CD4-positive, CD25-positive, alpha-beta regulatory T cell (primary cell): Measurements from ENCODE around the gene ATP5F1B. TPM values are rescaled to one million over a fixed set of nuclear protein-coding genes. Genes with fewer than 3 reads are reported as not detected.
"Not testable (repeated sequence)": the region's sequence is repeated elsewhere in the genome, so short reads cannot be mapped to it uniquely, and the experiment has no call there.

Experiments
- ATAC-seq, 2 donors: fragments of 150-1000 bp; cut with Tn5 transposase; one replicate each; pipeline ENCODE4 v1.10.0; 2021; ENCODE audit warnings: low read depth in 2 of 2, moderate number of reproducible peaks in 2 of 2, moderate library complexity in 1 of 2
- DNase-seq, 3 donors: peaks; one replicate each; pipeline versions ENCODE4 v3.0.0 to v3.0.0-alpha.2; 2012 to 2022; ENCODE audit warnings: mixed read lengths in 1 of 3
- H3K27ac ChIP-seq: one replicate; pipeline ENCODE4 v1.7.0; 2013; ENCODE audit warnings: mild to moderate bottlenecking, low read length; ENCODE audit not compliant: insufficient read depth, poor library complexity, severe bottlenecking
- H3K27me3 ChIP-seq: one replicate; pipeline ENCODE4 v1.7.0; 2013; ENCODE audit warnings: low read length; ENCODE audit not compliant: control insufficient read depth, insufficient read depth
- H3K36me3 ChIP-seq: one replicate; pipeline ENCODE4 v1.7.0; 2013; ENCODE audit warnings: mild to moderate bottlenecking, low read length, moderate library complexity; ENCODE audit not compliant: control insufficient read depth, insufficient read depth
- H3K4me1 ChIP-seq: 2 replicates; pipeline ENCODE4 v1.7.0; 2013; ENCODE audit warnings: mild to moderate bottlenecking, low read length; ENCODE audit not compliant: insufficient read depth, control insufficient read depth, poor library complexity, severe bottlenecking
- H3K4me3 ChIP-seq: one replicate; pipeline ENCODE4 v1.7.0; 2013; ENCODE audit warnings: low read depth, mild to moderate bottlenecking, low read length, moderate library complexity
- H3K9me3 ChIP-seq, 2 experiments: 1 replicate in 1 of 2; 2 replicates in 1 of 2; pipeline ENCODE4 v1.7.0; 2013; ENCODE audit warnings: low read length in 2 of 2, mild to moderate bottlenecking in 1 of 2, moderate library complexity in 1 of 2; ENCODE audit not compliant: control insufficient read depth in 2 of 2
- H3K27ac Mint-ChIP-seq, 3 donors: one replicate each; pipeline ENCODE4 v1.8.0; 2020 to 2022; ENCODE audit warnings: mild to moderate bottlenecking in 3 of 3, mixed read lengths in 3 of 3, moderate library complexity in 2 of 3
- H3K27me3 Mint-ChIP-seq: one replicate; pipeline ENCODE4 v1.8.0; 2022; ENCODE audit warnings: mild to moderate bottlenecking, mixed read lengths
- H3K36me3 Mint-ChIP-seq: one replicate; pipeline ENCODE4 v1.8.0; 2020; ENCODE audit warnings: mixed read lengths
- H3K4me1 Mint-ChIP-seq, 4 donors: one replicate each; pipeline ENCODE4 v1.8.0; 2020 to 2022; ENCODE audit warnings: mixed read lengths in 4 of 4, mild to moderate bottlenecking in 1 of 4
- H3K4me3 Mint-ChIP-seq, 4 donors: one replicate each; pipeline ENCODE4 v1.8.0; 2020 to 2022; ENCODE audit warnings: mild to moderate bottlenecking in 4 of 4, mixed read lengths in 4 of 4, moderate library complexity in 3 of 4
- H3K9me3 Mint-ChIP-seq, 7 donors: one replicate each; pipeline ENCODE4 v1.8.0; 2020 to 2022; ENCODE audit warnings: mixed read lengths in 7 of 7, mild to moderate bottlenecking in 3 of 7, moderate library complexity in 2 of 7
- polyA plus RNA-seq, 4 donors: library from polyadenylated mRNA; unstranded; fragments of 300-500 nt; fragmentation: Illumina TruSeq; gene quantifications; one replicate each; pipeline ENCODE4 v1.2.3, GENCODE V29; 2021
- total RNA-seq: library from RNA; stranded (reverse); gene quantifications from one replicate; pipeline ENCODE4 v1.2.3, GENCODE V29; 2022

ATP5F1B gene
- total and polyA plus RNA-seq, 5 donors from 2014 or later: 277 to 1,082 (median 820) TPM

- H3K27me3 ChIP-seq: no peaks in the 10 kb centered on the region
- ATAC-seq (no peak), DNase-seq (no peak)
- Mint-ChIP-seq H3K9me3 (no peaks in the 10 kb centered on the region), H3K27me3 (no peaks in the 10 kb centered on the region), H3K4me1 (peaks cover 20 to 35% (median 24%) of the 10 kb centered on the region in 4 donors), H3K36me3 (peaks cover 43% of the 10 kb centered on the region), H3K27ac (peak overlapping the region; percentile 56 to 78 (median 75)), H3K4me3 (no peak overlapping the region)
- H3K27ac ChIP-seq: peak overlapping the region; percentile 41
- peaks cover 18% of the 10 kb centered on the region for H3K4me1 ChIP-seq
- peaks cover 89% of the 10 kb centered on the region for H3K36me3 ChIP-seq
- H3K4me3 ChIP-seq: no peak overlapping the region
- no peaks in the 10 kb centered on the region for H3K9me3 ChIP-seq
Observed at GRCh38 chr12:56668197-56668457, 22.3 kb upstream of the ATP5F1B start.

- H3K4me3 ChIP-seq: no peak overlapping the region
- Mint-ChIP-seq H3K4me3 (no peak overlapping the region), H3K36me3 (peaks cover 23% of the 10 kb centered on the region), H3K27ac (no peak overlapping the region), H3K4me1 (peaks cover 0 to 13% (median 8%) of the 10 kb centered on the region in 4 donors), H3K9me3 (no peaks in the 10 kb centered on the region), H3K27me3 (no peaks in the 10 kb centered on the region)
- peaks cover 44% of the 10 kb centered on the region for H3K36me3 ChIP-seq
- no peak overlapping the region for H3K27ac ChIP-seq
- DNase-seq: no peak
- H3K9me3 ChIP-seq: no peaks in the 10 kb centered on the region
- no peak for ATAC-seq
- H3K4me1 ChIP-seq: no peaks in the 10 kb centered on the region
- no peaks in the 10 kb centered on the region for H3K27me3 ChIP-seq
Observed at GRCh38 chr12:56661979-56662638, 16.3 kb upstream of the ATP5F1B start.

- Mint-ChIP-seq H3K27me3 (no peaks in the 10 kb centered on the region), H3K4me1 (peaks cover 0 to 13% (median 8%) of the 10 kb centered on the region in 4 donors)
Observed at GRCh38 chr12:56661560-56661959, 15.8 kb upstream of the ATP5F1B start.

GRCh38 chr12:56658921-56659320 is 13.1 kb upstream of the ATP5F1B start:
- no peaks in the 10 kb centered on the region for H3K27me3 Mint-ChIP-seq
- H3K4me1 ChIP-seq: no peaks in the 10 kb centered on the region
- no peak overlapping the region for H3K27ac ChIP-seq

More at GRCh38 chr12:56661560-56661959, 15.8 kb upstream of the ATP5F1B start:
- Histone ChIP-seq H3K4me1 (no peaks in the 10 kb centered on the region), H3K36me3 (peaks cover 39% of the 10 kb centered on the region), H3K9me3 (no peaks in the 10 kb centered on the region), H3K27me3 (no peaks in the 10 kb centered on the region), H3K4me3 (no peak overlapping the region), H3K27ac (no peak overlapping the region)
- Mint-ChIP-seq H3K27ac (no peak overlapping the region), H3K4me3 (no peak overlapping the region), H3K36me3 (peaks cover 23% of the 10 kb centered on the region), H3K9me3 (no peaks in the 10 kb centered on the region)
- DNase-seq: no peak
- ATAC-seq: no peak

GRCh38 chr12:56657416-56658379 is 11.9 kb upstream of the ATP5F1B start:
- no peak overlapping the region for H3K4me3 Mint-ChIP-seq
- H3K27ac ChIP-seq: no peak overlapping the region
- H3K4me1 ChIP-seq: no peaks in the 10 kb centered on the region
- peaks cover 5 to 10% of the 10 kb centered on the region in 2 experiments for H3K9me3 ChIP-seq
- peaks cover 13% of the 10 kb centered on the region for H3K36me3 Mint-ChIP-seq
- H3K4me1 Mint-ChIP-seq: peaks cover 0 to 2% (median 0%) of the 10 kb centered on the region in 4 donors
- H3K27me3 Mint-ChIP-seq: peaks cover 4% of the 10 kb centered on the region
- no peak overlapping the region for H3K4me3 ChIP-seq
- H3K27me3 ChIP-seq: no peaks in the 10 kb centered on the region
- ATAC-seq: peak in 1 of 2 donors; percentile 42
- peak in 1 of 3 donors; percentile 28 for DNase-seq
- H3K9me3 Mint-ChIP-seq: peaks cover 0 to 9% (median 5%) of the 10 kb centered on the region in 7 donors
- peak overlapping the region in 2 of 3 donors; percentile 48 to 51 for H3K27ac Mint-ChIP-seq
- peaks cover 3% of the 10 kb centered on the region for H3K36me3 ChIP-seq

More at GRCh38 chr12:56658921-56659320, 13.1 kb upstream of the ATP5F1B start:
- H3K27ac Mint-ChIP-seq: peak overlapping the region in 1 of 3 donors; percentile 60
- H3K4me3 Mint-ChIP-seq: no peak overlapping the region
- peaks cover 12% of the 10 kb centered on the region for H3K36me3 Mint-ChIP-seq
- peaks cover 0 to 6% (median 0%) of the 10 kb centered on the region in 7 donors for H3K9me3 Mint-ChIP-seq
- H3K4me1 Mint-ChIP-seq: peaks cover 0 to 6% (median 5%) of the 10 kb centered on the region in 4 donors
- no peak for DNase-seq
- Histone ChIP-seq H3K36me3 (peaks cover 14% of the 10 kb centered on the region), H3K4me3 (no peak overlapping the region), H3K27me3 (no peaks in the 10 kb centered on the region), H3K9me3 (peaks cover 0 to 2% of the 10 kb centered on the region in 2 experiments)
- no peak for ATAC-seq

GRCh38 chr12:56653781-56654180 is 8.0 kb upstream of the ATP5F1B start:
- not testable (repeated sequence) for H3K27me3 Mint-ChIP-seq

GRCh38 chr12:56648023-56648422 is 2.2 kb upstream of the ATP5F1B start:
- ATAC-seq, H3K27me3 Mint-ChIP-seq, H3K27me3 ChIP-seq, H3K4me3 Mint-ChIP-seq, H3K27ac ChIP-seq, DNase-seq, H3K9me3 ChIP-seq, H3K9me3 Mint-ChIP-seq, H3K4me3 ChIP-seq, H3K27ac Mint-ChIP-seq: not testable (repeated sequence)
- Histone ChIP-seq H3K36me3 (peaks cover 13% of the 10 kb centered on the region), H3K4me1 (peaks cover 26% of the 10 kb centered on the region)
- H3K36me3 Mint-ChIP-seq: peaks cover 13% of the 10 kb centered on the region
- peaks cover 13 to 34% (median 24%) of the 10 kb centered on the region in 4 donors for H3K4me1 Mint-ChIP-seq

More at GRCh38 chr12:56653781-56654180, 8.0 kb upstream of the ATP5F1B start:
- not testable (repeated sequence) for H3K4me1 ChIP-seq, H3K27ac Mint-ChIP-seq, H3K4me3 ChIP-seq, H3K27ac ChIP-seq, H3K36me3 ChIP-seq, H3K4me3 Mint-ChIP-seq, H3K4me1 Mint-ChIP-seq, H3K9me3 ChIP-seq, DNase-seq, ATAC-seq, H3K27me3 ChIP-seq
- H3K36me3 Mint-ChIP-seq: peaks cover 15% of the 10 kb centered on the region
- H3K9me3 Mint-ChIP-seq: peaks cover 0 to 12% (median 6%) of the 10 kb centered on the region in 7 donors
